Hematopoietic multipotent progenitor cell treated with erythropoietin and hydrocortisone succinate and interleukin-3 and kit ligand, for 4 days (in vitro differentiated cells): ENCODE results near the gene KCNJ5.

Experiments used
- DNase-seq: peaks from one replicate; pipeline ENCODE4 v3.0.0-alpha.2; 2015

The KCNJ5 gene

DNA sequence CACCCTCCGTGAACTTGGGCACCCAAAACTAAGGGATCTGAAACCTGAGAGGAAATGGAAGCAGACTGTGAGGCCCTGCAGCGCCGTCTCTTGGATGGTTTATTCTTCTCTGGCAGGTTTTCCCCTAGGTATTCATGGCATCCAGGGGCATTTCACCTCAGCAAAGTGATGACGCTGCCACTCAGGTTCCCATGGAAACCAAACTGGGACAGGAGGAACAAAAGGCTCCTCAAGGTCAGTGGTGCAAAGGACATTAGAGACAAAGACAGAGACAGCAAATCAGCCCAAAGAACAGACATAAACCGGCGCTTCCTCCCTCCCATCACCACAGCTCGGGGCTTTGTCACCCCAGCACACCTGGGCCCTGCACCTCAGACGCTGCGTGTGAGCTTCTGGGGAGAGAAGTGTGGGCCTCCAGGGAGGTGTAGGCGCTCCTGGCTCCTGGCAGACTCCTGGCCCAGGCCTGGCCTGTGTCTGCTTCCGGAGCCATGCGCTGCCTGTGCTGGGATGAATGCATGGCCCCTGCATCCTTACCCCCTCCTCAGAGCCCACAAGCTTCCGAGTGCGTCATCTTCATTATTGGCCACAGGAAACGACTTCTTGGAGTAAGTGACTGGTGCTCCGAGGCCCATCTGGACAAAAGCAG is 45.6 kb downstream of the KCNJ5 start:
- no peak for DNase-seq

DNA sequence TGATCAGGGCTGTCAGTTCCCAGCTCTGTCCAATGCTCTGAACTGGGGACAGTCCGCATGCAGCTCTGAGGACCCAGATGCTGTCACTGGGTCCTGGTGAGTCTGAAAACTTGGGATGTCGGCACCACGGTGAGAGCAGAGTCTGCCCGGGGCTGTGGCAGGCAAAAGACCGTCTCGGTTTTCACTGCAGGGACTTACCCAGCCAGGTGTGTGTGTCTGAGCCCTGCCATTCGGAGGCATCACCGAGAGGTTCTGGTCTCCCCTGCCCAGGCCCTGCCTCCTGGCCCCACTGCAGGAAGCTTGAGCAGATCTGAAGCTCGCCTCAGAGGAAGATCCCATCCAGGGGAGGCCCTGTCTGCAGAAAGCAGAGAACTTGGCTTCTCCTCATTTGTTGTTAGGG is 46.3 kb downstream of the KCNJ5 start:
- DNase-seq = no peak

DNA sequence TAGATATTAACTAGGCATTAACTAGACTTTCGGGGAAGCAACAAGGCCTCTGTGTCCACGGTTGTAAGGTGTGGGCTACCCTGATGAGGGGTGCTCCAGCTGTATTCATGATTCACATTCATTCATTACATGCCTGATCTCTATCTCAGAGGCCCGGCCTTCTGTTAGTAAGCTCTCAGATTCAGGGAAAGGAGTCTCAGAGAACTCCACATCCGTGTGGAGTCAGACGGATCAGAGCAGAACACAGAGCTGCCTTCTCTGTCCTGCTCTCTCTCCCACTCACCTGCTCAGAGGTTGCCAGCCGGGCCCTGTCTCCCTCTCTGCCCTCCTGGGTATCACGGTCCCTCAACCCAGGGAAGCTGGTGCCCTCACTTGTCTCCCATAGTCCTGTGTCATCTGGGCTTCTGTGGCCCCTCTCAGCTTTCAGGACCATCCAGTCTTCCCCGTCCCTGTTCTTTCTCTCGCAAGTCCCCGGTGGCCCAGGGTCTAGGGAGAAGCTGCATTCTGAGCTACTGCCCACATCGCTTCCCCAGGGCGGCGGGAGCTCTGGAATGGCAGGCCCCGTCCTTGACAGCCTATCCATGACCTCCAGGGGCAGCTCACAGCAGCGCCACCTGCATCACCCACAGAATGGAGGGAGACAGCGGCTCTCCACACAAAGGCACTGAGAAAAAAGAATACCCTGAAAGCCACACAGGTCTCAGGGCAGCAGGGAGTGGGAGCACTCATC is 47.2 kb downstream of the KCNJ5 start:
- DNase-seq = no peak

DNA sequence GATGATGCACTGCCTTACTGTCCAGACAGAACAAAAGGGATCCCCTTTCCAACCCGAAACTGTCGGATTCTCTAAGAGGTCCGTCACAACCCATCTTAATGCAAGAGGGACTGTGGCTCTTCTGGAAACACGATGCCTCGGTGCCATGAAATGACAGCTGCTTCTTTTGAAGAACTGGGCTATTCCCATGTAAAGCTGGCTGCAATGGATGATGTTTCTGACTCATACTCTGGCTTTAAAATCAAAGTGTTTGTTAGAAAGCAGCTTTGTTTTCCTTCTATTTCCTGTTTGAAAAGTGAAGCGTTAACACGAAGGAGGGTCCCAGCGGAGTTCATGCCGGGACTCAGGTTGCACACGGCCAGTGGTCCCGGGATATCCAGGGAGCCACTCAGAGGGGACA is 48.4 kb downstream of the KCNJ5 start:
- DNase-seq = no peak

DNA sequence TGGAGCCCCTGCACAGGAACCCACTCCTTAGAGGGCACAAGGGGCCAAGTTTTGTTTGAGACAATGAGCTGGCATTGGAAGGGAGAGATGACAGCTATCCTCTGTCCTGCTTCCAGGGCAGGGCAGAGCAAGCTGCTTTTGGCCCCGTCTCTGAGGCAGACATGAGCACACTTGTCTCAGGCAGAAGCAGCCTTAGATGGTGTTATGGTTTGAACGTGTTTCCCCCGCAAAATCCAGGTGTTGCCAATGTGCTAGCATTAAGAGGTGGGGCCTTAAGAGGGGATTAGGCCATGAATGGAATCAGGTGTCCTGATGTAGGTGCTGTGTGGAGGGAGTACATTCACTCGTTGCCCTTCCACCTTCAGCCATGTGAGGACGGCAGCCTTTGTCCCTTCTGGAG is 49.0 kb downstream of the KCNJ5 start:
- DNase-seq = no peak

DNA sequence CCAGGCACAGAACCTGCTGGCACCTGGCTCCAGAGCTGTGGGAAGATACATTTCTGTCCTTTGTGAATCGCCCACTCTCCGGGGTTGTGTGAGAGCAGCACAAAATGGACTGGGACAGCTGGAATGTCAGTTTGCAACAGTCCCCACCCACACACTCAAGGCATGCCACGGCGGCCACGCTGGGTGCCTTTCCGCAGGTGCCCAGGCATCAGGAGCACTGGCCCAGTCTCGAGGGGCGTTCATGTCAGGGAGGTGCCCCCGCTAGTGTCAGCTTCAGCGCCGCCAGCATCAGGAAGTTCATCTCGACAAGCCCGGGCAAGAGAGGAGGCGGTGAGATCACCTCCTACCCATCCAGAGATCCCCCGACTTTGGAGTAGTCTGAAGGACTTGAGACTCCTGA is 49.4 kb downstream of the KCNJ5 start:
- no peak for DNase-seq

DNA sequence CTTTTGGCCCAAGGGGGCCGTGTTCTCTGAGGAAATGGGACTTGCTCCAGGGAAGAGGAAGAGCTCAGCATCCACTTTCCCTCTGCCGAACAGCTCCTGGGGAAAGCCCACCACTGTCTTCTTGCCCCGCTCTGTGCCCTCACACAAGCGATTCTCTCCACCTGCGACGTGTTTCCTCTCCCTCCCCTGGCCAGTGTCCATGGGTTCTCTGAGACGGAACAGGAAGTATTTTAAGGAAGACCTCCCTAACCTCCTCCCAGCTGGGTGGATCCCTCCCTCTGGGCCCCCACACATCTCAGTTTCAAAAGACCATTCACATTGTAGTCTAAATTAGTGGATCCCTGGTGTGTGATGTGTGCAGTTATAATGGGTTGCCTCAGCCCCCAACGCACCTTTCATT is 50.0 kb downstream of the KCNJ5 start:
- DNase-seq = no peak

DNA sequence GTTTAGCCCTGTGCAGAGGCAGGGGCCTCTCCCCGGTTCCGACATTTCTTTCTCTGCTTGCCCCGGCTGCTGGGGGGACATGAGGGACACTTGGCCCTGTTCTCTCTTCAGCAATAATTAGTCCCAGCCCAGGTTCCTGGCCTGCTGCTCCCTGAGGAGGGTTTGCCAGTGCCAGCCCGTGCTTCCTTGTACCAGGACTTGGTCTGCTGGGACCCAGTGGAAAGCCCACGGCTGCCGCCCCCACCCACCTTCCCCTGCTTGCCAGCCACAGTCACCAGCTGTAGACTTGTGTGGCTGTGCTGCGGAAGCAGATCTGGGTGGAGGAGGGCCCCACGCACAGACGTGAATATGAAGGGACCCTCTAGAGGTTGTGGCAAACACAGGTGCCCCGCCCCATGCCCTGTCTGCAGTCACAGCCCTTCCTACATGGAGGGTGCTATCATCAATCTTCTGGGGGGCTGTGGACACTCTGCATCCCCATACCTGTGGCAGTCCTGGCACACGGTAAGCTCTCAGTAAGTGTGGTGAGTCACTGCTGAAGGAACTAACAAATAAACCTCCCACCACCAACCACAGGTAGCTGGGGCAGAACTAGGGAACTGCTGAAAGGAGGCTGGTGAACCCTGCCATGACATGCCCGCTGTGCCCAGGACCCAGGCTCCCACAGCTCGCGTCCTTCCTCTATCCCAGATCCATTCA is 50.6 kb downstream of the KCNJ5 start:
- DNase-seq = no peak

DNA sequence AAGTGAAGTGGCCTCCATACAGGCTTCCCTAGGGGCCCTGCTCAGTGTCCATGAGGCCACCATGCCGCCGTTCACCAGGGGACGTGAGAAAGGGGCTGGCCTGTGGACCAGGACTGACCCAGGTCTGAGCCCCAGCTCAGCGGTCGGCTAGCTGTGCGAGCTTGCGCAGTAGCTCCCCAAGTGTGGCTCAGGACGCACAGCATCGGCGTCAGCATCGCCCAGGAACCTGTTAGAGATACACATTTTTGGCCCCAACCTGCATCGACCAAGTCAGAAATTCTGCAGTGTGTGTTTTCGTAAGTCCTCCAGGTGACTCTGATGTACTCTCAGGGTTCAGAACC is 51.1 kb downstream of the KCNJ5 start:
- DNase-seq = no peak

DNA sequence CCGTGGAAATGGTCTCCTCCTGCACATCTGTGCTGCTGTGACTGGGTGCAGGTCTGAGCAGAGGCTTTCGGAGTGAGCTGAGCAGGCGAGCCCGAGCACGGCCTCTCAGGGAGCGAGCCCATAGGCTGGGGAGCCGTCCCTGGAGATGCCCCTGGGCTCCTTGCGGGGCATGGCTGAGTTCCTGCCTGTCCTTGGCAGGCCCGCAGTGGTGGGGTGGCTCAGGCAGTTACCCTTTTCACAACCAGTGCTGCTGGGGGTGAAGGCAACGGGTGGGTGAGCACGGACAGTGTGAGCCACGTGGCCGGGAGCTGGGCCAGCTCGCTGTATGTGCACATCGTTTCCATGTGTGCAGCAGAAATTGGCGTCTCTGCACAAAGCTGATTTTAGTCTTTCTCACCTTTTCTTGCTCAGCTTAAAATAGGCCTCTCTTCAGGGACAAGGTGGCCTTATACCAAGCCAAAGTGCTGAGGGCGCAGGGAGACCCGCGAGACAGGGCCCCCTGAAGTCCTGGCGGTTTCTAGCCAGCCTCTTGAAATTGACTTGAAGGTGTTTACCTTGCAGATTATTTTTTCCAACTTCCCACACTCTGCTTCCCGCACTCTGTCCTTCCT is 51.8 kb downstream of the KCNJ5 start, which contains the start of gene TP53AIP1:
Gene TP53AIP1 (minus strand): TSS at position 55 of the 611 bp plus-strand sequence. CDS start 5,053 bp downstream, outside the sequence.
- DNase-seq = no peak

DNA sequence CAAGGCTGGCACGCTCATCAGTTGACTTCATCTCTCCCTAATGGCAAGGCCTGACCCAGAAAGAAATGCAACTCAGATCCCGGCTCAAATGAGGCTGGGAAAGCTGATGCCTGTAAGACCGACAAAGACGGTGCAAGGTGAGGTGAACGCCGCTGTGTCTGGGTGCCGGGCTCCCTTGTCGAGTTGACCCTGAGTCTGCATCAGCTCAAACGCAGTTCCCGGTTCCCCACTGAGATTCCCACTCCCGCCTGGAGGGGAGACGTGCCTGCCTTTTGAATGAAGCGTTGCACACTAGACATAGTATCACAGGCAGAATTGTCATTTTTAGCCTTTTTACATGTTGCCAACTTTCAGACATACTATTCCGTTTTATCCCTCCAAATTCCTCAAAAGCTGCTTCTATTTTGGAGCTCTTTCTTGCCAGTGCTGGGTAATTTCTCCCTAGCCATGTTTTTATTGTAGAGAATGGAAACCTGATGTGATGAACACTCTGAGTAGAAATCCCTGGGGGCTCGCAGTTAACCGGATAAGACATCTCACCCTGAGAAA is 52.3 kb downstream of the KCNJ5 start:
- DNase-seq = no peak

DNA sequence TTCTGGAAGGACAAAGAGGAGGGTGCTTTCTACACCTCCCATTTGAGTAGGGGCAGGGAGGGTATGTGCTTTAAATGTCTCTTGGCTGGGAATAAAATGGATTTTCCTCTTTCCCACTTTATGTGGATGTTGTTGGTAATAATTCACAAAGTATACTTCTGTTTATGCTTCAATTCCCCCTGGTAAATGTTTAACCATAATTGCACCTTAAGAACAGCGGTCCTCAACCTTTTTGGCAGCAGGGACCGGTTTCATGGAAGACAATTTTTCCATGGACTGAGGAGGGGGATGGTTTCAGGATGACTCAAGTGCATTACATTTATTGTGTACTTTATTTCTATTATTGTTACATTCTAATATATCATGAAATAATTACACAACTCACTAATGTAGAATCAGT is 55.5 kb downstream of the KCNJ5 start:
- DNase-seq = no peak

DNA sequence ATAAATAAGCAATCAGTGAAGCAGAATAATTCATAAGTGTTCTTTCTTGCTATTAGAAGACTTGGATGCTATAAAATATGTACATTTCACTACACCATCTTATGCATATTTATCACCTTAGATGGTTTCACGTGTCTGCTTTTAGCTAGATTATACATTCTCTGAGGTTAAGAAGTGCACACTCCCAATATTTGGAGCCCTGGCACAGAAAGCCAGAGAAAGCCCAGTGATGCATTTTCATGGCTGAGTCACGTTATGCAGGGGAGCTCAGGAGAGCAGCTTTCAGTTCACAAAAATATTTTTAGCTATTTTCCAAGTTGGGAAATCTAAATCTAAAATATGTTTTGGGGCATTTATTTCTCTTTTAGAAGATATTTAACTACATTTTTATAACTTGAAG is 56.6 kb downstream of the KCNJ5 start:
- no peak for DNase-seq

DNA sequence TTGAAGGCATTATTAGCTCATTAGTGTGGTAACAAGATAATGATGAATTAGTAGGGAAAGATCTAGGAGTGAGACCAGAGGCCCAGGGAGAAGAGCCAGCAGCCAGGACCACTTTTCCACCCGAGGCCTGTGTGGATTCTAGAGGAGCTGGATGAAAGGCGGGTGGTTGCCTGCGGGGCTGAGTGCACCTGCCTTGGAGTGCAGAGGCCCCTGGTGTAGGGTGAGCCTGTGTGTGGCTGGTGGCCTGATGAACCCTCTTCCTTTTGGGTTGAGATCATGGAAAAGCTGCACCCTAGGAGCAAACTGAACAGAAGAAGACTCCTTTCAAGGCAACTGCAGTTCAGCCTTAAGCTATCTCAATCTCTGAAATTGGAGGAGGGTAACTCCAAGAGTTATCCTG is 57.4 kb downstream of the KCNJ5 start:
- peak; percentile 30 for DNase-seq

DNA sequence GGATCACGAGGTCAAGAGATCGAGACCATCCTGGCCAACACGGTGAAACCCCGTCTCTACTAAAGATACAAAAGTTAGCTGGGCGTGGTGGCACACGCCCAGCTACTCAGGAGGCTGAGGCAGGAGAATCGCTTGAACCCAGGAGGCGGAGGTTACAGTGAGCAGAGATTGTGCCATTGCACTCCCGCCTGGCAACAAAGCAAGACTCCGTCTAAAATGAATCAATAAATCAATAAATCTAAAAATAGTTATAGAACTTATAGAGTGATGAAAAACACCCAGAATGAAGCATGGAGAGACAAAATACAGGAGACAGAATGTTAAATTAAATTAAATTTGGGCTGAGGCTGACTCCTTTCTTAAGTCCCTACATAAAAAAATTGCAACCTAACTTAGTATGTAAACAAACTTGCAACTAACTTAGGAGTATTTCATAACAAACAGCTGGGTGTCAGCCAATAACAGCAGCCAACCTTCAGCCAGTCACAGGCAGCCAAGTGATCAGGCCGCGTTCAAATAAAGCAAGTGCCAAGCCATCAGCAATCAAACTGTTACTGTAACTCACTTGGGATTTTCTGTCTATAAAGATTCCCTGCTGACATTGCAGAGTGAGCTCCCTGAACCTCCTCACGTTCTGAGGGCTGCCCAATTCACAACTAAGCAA is 58.8 kb downstream of the KCNJ5 start:
- no peak for DNase-seq

DNA sequence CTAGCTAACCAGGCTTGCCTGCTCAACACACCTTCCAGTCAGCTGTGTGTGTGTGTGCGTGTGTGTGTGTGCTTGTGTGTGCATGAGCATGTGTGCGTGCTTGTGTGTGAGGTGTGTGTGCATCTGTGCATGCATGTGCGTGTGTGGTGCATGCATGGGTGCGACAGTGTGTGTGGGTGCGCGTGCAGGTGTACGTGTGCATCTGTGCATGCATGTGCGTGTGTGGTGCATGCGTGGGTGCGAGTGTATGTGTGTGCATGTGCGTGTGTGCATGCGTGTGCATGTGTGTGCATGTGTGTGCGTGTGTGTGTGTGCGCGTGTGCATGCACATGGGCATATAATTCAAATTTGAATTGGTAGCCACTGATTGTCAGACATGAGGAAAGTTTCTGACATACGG is 62.0 kb downstream of the KCNJ5 start:
- no peak for DNase-seq

DNA sequence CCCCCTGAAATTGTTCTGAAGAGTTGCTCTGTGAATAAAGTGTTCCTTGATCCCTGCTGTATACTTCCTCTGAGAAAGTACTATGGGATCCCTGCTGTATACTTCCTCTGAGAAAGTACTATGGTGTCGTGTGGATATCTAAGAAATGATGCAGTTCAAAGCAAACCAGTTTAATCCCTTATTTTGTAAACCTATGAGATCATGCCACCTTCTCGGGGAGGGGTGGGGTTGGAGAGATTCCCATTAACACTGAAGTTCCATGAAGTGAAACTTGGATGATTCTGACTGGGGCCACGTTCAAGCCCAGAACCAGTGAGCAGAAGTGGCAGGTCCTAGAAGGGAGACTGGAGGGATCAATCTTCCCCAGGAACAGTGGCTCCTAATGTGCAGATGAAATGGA is 64.5 kb downstream of the KCNJ5 start:
- DNase-seq = no peak

DNA sequence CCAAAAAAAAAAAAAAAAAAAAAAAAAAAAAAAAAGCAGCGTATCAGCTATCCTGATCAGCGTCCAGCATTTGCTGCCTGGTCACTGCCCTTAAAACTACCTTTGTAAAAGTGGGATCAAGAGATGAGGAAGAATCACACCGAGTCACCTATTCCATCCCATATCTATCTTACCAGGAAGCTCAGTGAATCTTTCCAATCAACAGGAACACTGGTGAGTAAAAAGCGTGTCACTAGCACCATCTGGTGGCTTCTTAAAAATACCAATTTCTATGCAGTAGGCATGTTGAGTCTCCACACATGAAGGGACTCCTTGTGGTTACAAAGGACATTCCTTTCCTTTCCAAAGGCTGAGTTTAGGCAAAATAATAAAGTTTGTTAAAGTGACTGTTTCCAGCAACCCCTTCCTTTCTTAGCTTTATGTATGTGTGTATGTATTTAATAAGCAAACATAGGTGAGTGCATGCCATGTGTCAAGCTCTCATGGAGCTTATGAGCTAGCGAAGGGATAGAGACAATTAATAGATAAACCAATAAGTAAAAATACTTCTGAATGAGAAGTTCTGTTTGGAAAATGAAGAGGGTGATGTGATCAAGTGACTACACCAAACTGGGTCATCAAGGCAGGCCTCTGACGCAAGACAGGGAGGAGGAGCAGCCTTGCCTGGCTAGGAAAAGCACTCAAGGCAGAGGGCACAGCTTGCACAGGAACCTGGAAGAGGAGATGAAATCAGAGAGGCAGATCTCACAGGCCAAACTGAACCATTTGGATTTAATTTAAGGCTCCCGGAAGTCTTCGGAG is 65.4 kb downstream of the KCNJ5 start:
- DNase-seq = peak; percentile 75

DNA sequence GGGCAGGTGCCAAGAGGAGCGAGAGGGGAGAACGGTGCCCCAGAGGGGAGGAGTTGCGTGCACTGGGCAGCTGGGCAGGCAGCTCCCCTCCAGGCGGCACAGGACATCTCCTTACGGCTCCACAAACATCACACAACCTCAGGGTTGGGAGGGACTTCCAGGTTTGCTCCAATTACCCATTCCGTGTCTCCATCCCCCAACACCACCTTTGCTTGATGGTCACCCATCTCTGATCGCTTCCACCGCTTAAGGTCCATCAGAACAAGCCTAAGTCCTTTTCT is 66.0 kb downstream of the KCNJ5 start:
- no peak for DNase-seq

DNA sequence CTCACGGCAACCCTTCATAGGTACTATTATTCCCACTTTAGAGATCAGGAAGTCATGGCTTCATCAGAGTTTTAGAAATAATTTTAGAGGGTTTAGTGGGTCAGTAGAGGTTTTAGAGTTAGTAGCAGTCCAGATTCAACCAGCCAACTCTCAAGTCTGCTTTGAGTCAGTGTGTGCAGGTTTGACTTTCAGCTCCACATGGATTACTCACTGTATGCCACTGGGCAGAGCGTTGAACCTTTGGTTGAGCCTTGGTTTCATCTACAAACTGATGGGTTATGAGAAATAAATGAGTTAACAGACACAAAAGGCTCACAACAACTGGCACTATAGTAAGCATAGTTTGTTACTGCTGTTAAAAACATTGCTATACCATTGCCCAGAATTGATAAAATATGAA is 70.5 kb downstream of the KCNJ5 start:
- DNase-seq = no peak

DNA sequence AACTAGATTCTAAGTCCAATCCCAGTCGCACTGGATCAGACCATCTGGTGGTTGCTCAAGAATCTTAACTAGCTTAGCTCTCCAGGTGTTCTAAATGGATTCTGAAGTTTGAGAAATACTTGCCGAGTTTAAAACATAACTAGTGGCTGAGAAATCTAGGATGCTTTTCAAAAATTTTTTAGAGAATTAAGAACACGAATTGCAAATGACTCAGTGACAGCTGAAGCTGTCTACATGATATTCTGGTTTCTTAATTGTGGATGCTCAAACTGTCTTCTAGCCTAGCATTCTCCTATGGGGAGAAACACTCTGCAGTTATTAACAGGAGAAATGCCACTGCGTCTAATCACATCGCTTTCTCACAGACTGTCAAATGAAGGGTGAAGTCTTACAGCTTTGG is 71.7 kb downstream of the KCNJ5 start:
- DNase-seq = no peak

DNA sequence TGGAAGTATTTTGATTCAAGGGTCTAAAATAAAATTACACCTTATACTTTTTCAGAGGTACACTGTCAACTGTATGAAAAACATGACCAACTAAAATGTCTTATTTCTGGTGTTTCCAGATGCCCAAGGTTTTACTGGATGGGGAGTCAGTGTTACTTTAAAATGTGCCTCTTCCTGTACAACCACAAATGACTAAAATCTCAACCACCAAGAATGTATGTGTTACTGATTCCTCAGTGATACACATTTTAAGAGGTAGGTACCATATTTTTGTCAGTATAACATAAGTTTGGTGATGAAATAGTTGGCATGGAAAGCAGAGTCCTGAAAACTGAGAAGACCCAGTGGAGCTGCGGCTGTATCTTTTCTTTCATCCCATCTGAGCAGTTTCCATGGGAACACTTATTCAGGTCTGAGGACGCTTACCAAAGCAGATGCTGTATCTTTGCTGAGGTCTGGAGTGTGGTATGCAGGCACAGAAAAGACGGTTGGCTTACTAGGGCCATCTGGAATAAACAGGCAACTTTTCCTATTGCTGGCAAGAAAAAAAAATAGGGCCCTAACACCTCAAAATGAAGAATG is 72.7 kb downstream of the KCNJ5 start:
- no peak for DNase-seq
